Peyer's patch (tissue), 4 donors: ENCODE results near the gene ABCG8.

Source experiments
- CTCF ChIP-seq, 6 experiments: fragments of 450-650 bp in 4 of 6; fragments of 200-600 bp in 2 of 6; sonication (generic) in 1 of 6; IDR thresholded peaks; one replicate each; pipeline ENCODE4 v1.5.1; 2017 to 2019; ENCODE audit warnings: antibody characterized with exemption in 6 of 6, mild to moderate bottlenecking in 3 of 6, moderate library complexity in 1 of 6
- POLR2A ChIP-seq, 2 donors: fragments of 450-650 bp; IDR thresholded peaks; one replicate each; pipeline ENCODE4 v1.5.1; 2017; ENCODE audit warnings: antibody characterized with exemption in 2 of 2, mild to moderate bottlenecking in 2 of 2, moderate library complexity in 2 of 2

DNA sequence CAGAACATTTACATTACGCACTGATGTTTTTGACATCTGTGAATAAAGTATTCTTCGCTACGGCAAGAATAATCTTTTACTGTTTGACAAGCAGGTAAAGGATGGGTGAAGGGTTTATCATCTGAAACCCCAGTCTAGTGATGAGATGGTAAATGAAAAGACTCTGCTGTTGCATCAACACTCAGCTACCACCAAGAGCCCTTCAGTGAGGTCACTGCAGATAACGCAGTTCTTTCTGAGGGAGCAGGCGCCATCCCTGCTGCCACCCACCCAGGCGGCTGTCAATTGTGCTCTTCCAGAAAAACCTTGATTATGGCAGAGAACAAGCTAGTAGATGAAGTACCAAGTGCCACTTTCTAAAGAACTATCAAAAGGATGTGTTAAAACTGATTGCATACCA is 58.7 kb downstream of the ABCG8 start:
- TF ChIP-seq CTCF (IDR thresholded peaks at IDR 0.05) (no peak), POLR2A (IDR thresholded peaks at IDR 0.05) (no peak)
